Skeletal muscle satellite cell (primary cell): Measurements from ENCODE around the gene CRYL1.

Experiments
- H3K27me3 ChIP-seq: 2 replicates; pipeline ENCODE4 v1.7.0; 2013; ENCODE audit warnings: low read length; ENCODE audit not compliant: control insufficient read depth, insufficient read depth
- H3K36me3 ChIP-seq: 2 replicates; pipeline ENCODE4 v1.7.0; 2013; ENCODE audit warnings: mild to moderate bottlenecking, control low read depth, low read length; ENCODE audit not compliant: insufficient read depth
- H3K4me1 ChIP-seq: 2 replicates; pipeline ENCODE4 v1.7.0; 2013; ENCODE audit warnings: low read length; ENCODE audit not compliant: control insufficient read depth, insufficient read depth
- H3K4me2 ChIP-seq: 2 replicates; pipeline ENCODE4 v1.7.0; 2013; ENCODE audit warnings: mild to moderate bottlenecking, low read length
- H3K4me3 ChIP-seq: 2 replicates; pipeline ENCODE4 v1.7.0; 2013; ENCODE audit warnings: low read length
- H3K9ac ChIP-seq: 2 replicates; pipeline ENCODE4 v1.7.0; 2013; ENCODE audit warnings: mild to moderate bottlenecking, low read depth, low read length, moderate library complexity
- H3K9me3 ChIP-seq: replicated peaks from 2 replicates; pipeline ENCODE4 v1.7.0; 2013; ENCODE audit warnings: mild to moderate bottlenecking, control low read depth, low read length

The CRYL1 gene

DNA sequence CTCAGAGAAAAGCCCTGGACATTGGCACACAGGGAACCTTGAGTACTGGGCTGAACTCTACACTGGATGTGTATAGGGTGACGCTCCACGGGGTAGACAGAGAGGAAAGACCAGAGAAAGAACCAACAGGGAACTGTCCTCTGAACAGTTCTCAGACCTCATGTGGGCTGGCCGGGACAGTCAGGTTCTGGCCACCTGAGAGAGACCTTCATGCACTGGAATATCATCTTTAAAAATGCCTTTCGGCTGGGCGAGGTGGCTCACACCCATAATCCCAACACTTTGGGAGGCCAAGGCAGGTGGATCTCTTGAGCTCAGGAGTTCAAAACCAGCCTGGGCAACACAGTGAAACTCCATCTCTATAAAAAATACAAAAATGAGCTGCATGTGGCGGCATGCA, 149.8 kb downstream of the CRYL1 start:
- no peaks in the 10 kb centered on the region for H3K4me1 ChIP-seq
- peaks cover 80% of the 10 kb centered on the region for H3K27me3 ChIP-seq
- no peaks in the 10 kb centered on the region for H3K9me3 ChIP-seq
- no peak overlapping the region for H3K9ac ChIP-seq
- H3K4me2 ChIP-seq, result no peak overlapping the region
- no peak overlapping the region for H3K4me3 ChIP-seq
- no peaks in the 10 kb centered on the region for H3K36me3 ChIP-seq

DNA sequence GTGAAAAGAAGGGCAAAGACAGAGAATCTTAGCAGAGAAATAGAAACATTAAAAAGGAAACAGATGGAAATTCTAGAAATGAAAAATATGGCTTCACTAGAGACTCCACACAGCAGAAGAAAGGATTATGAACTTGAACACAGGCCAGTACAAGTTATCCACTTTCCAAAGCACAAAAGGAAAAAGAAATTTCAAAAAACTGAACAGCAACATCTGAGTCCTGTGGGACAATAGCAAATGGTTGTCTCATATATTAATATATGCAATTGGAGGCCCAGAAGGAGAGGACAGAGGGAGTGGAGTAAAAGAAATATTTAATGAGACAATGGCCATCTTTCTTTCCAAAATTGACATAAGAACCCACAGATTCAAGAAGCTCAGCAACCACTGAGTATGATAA, 151.8 kb downstream of the CRYL1 start:
- no peak overlapping the region for H3K4me2 ChIP-seq
- no peak overlapping the region for H3K9ac ChIP-seq
- H3K27me3 ChIP-seq, result peaks cover 82% of the 10 kb centered on the region

DNA sequence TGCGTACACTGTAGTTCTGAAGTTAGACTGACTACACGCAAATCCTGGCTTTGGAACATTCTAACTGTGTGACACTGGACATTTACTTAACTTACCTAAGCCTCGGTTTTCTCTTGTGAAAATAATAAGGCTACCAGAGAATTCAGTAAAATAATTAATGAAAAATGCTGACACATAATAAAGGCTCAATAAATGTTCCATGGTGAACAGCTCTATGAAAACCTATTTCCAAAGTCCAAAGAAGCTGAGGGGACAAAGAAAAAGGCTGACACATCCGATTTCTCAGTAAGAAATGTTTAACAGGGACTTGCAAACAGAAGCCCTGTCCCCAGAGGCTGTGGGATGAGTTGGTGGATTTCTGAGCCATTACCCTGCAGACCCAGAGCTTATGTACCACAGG, 153.8 kb downstream of the CRYL1 start:
- Histone ChIP-seq H3K27me3 (peaks cover 77% of the 10 kb centered on the region), H3K9me3 (no peaks in the 10 kb centered on the region), H3K36me3 (no peaks in the 10 kb centered on the region), H3K4me3 (no peak overlapping the region), H3K4me1 (no peaks in the 10 kb centered on the region), H3K9ac (no peak overlapping the region), H3K4me2 (no peak overlapping the region)

More for the DNA sequence above, 151.8 kb downstream of the CRYL1 start:
- no peaks in the 10 kb centered on the region for H3K4me1 ChIP-seq
- no peaks in the 10 kb centered on the region for H3K36me3 ChIP-seq
- no peak overlapping the region for H3K4me3 ChIP-seq
- H3K9me3 ChIP-seq, result no peaks in the 10 kb centered on the region

DNA sequence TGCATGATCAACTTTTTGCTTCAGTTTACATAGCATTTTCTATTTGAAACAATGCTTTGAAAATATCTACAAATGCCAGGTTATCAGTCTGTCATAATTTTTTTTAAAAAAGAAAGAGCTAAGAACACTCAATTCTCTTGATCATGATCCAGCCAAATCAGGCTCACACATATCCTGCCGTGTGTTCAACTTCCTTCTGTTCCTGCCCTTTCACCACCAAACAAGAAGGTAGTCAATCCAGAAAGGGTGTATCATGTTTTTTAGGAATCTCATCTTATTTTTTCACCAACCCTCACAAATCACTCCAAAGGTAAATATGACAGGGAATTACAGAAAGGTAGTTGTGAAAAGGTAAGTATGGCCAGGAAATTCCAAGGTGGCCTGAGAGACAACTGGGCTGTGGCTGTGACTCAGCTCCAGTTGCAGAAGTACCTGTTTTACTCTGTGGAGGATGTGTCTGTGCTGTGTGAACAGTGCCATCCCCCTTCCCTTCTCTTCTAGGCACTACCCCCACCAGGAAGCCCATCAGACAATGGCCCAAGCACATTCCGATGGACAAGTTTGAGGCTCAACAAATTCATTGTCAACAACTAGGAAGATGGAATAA, 154.7 kb downstream of the CRYL1 start:
- Histone ChIP-seq H3K4me2 (no peak overlapping the region), H3K9me3 (no peaks in the 10 kb centered on the region), H3K27me3 (peaks cover 78% of the 10 kb centered on the region), H3K4me1 (no peaks in the 10 kb centered on the region), H3K9ac (no peak overlapping the region), H3K4me3 (no peak overlapping the region), H3K36me3 (no peaks in the 10 kb centered on the region)

GRCh38 chr13:20369886-20370361, 155.7 kb downstream of the CRYL1 start:
- H3K4me2 ChIP-seq, result no peak overlapping the region
- no peak overlapping the region for H3K4me3 ChIP-seq
- peaks cover 71% of the 10 kb centered on the region for H3K27me3 ChIP-seq
- no peaks in the 10 kb centered on the region for H3K36me3 ChIP-seq
- H3K9ac ChIP-seq, result no peak overlapping the region
- no peaks in the 10 kb centered on the region for H3K9me3 ChIP-seq
- no peaks in the 10 kb centered on the region for H3K4me1 ChIP-seq

DNA sequence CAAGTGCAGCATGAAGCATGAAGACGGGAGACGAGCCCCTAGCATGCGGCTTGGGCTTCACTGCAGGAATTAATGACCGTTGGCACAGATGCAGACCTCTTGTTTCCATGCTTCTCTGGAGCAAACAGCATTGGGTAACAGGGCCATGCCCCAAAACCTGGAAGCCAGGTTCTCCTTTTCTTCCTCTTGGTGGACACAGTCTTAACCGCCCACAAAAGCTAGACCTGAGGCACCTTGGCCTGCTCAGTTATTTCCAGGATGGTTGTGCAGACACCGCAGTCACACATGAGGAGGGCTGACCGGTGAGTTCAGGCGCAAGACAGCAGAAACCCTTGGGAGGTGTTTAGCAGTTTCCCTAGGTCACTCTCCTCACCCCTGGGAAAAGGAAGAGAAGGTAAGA, 159.6 kb downstream of the CRYL1 start:
- no peaks in the 10 kb centered on the region for H3K36me3 ChIP-seq
- no peaks in the 10 kb centered on the region for H3K9me3 ChIP-seq
- no peak overlapping the region for H3K9ac ChIP-seq
- H3K27me3 ChIP-seq, result peaks cover 56% of the 10 kb centered on the region
- no peak overlapping the region for H3K4me2 ChIP-seq
- H3K4me3 ChIP-seq, result no peak overlapping the region
- no peaks in the 10 kb centered on the region for H3K4me1 ChIP-seq

DNA sequence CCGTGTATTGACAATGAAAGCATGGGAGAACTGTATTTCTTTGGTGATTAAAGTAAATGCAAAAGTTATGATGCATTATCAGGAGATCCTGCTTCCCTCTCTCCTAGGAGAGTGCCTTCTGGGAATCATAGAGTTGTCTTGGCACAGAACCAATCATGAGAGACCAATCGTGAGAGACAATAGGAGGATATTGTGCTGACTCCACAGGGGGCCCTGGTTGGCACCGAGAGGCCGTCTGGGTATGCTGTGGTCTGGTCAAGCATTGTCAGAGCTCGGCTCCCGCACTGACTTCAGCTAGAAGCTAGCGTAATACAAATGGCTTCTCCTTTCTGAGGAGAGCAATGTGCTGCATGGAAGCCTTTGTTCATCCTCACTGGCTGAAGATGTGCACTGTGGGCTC, 162.1 kb downstream of the CRYL1 start:
- H3K9me3 ChIP-seq, result no peaks in the 10 kb centered on the region
- no peak overlapping the region for H3K4me2 ChIP-seq
- H3K9ac ChIP-seq, result no peak overlapping the region
- peaks cover 38% of the 10 kb centered on the region for H3K27me3 ChIP-seq
- H3K36me3 ChIP-seq, result no peaks in the 10 kb centered on the region
- peaks cover 14% of the 10 kb centered on the region for H3K4me1 ChIP-seq
- no peak overlapping the region for H3K4me3 ChIP-seq

GRCh38 chr13:20363172-20363571, 162.5 kb downstream of the CRYL1 start:
- no peak overlapping the region for H3K9ac ChIP-seq
- no peak overlapping the region for H3K4me2 ChIP-seq
- H3K4me1 ChIP-seq, result peaks cover 15% of the 10 kb centered on the region
- H3K36me3 ChIP-seq, result no peaks in the 10 kb centered on the region
- no peaks in the 10 kb centered on the region for H3K9me3 ChIP-seq
- no peak overlapping the region for H3K4me3 ChIP-seq
- peaks cover 34% of the 10 kb centered on the region for H3K27me3 ChIP-seq

DNA sequence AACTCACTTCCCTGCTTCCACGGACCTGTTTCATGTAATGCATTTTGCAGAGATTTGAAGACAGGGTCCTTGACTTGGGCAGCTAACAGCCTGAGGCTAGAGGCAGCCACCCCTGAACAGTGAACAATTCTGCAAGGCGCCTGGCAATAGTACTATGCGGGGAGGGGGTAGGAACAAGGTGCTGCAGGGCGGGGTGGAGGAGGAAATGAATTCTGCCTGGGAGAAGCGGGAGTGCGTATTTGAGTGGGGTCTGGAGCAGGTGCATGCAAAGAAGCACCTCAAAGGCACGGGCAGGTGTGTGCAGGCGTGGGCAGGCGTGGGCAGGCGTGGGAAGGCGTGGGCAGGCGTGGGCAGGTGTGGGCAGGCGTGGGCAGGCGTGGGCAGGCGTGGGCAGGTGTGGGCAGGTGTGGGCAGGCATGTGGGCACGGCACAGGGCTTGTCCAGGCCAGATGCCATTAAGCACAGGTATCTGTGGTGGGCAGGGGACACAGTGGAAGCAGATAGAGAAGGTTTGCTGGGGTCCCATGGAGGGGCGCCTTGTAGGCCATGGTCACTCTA, 163.1 kb downstream of the CRYL1 start:
- peaks cover 30% of the 10 kb centered on the region for H3K27me3 ChIP-seq
- no peaks in the 10 kb centered on the region for H3K9me3 ChIP-seq
- peaks cover 15% of the 10 kb centered on the region for H3K4me1 ChIP-seq
- H3K4me2 ChIP-seq, result no peak overlapping the region
- no peaks in the 10 kb centered on the region for H3K36me3 ChIP-seq
- no peak overlapping the region for H3K4me3 ChIP-seq
- no peak overlapping the region for H3K9ac ChIP-seq

- no peaks in the 10 kb centered on the region for H3K9me3 ChIP-seq
- no peak overlapping the region for H3K4me3 ChIP-seq
- H3K36me3 ChIP-seq, result no peaks in the 10 kb centered on the region
- no peak overlapping the region for H3K9ac ChIP-seq
- H3K27me3 ChIP-seq, result peaks cover 26% of the 10 kb centered on the region
- H3K4me2 ChIP-seq, result no peak overlapping the region
- H3K4me1 ChIP-seq, result peaks cover 15% of the 10 kb centered on the region
These were observed 164.7 kb downstream of the CRYL1 start for GRCh38 chr13:20360835-20361412.

DNA sequence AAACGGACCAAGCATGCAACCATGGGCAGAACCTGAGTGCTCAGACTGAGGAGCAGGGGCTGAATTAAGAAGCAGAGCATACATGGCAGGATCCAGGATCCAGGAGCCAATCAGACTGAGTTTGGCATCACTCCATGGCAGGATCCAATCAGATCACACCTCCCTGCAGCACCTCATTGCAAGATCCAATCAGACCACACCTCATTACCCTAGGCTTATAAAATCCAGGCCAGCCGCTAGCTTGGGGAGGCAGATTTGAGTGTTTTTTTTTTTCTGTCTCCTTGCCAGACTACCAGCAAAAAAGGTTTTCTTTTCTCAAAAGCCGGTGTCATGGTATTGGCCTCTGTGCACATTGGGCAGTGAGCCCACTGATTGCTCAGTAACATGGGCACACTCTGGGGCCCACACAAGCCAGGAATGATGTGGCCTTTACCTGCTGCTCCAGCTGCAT, 165.6 kb downstream of the CRYL1 start:
- no peaks in the 10 kb centered on the region for H3K9me3 ChIP-seq
- H3K36me3 ChIP-seq, result no peaks in the 10 kb centered on the region
- no peak overlapping the region for H3K4me2 ChIP-seq
- H3K4me1 ChIP-seq, result peaks cover 15% of the 10 kb centered on the region
- no peak overlapping the region for H3K9ac ChIP-seq
- H3K4me3 ChIP-seq, result no peak overlapping the region
- H3K27me3 ChIP-seq, result peaks cover 33% of the 10 kb centered on the region

GRCh38 chr13:20359335-20359734, 166.3 kb downstream of the CRYL1 start:
- Histone ChIP-seq H3K4me2 (no peak overlapping the region), H3K27me3 (peaks cover 28% of the 10 kb centered on the region), H3K36me3 (no peaks in the 10 kb centered on the region), H3K4me1 (peaks cover 15% of the 10 kb centered on the region), H3K4me3 (no peak overlapping the region), H3K9me3 (no peaks in the 10 kb centered on the region), H3K9ac (no peak overlapping the region)
